K562 (cell line): Measurements from ENCODE around the gene SMOC2. TPM values are rescaled to one million over a fixed set of nuclear protein-coding genes. Genes with fewer than 3 reads are reported as not detected.

Experiments
- ARID3A ChIP-seq: IDR thresholded peaks from 2 replicates; pipeline ENCODE4 v1.6.1; 2012; ENCODE audit warnings: low read depth, low read length, improper control_type of control experiment, borderline replicate concordance
- E4F1 ChIP-seq: fragments of 250-450 bp; sonication (Bioruptor Pico); IDR thresholded peaks from 2 replicates; pipeline ENCODE4 v1.5.0; 2021; ENCODE audit warnings: mild to moderate bottlenecking, borderline replicate concordance
- HCFC1 ChIP-seq: IDR thresholded peaks from 2 replicates; pipeline ENCODE4 v1.6.1; 2012; ENCODE audit warnings: low read depth, low read length, improper control_type of control experiment
- MBD2 ChIP-seq: sonication (generic); IDR thresholded peaks from 2 replicates; pipeline ENCODE4 v1.6.1; 2016; ENCODE audit warnings: low read depth, borderline replicate concordance
- NFE2 ChIP-seq: IDR thresholded peaks from 2 replicates; pipeline ENCODE4 v1.6.1; 2014; ENCODE audit warnings: antibody characterized with exemption, low read depth
- NFRKB ChIP-seq: fragments of 450-650 bp; IDR thresholded peaks from 2 replicates; pipeline ENCODE4 v1.6.1; 2016; ENCODE audit warnings: low read depth
- PML ChIP-seq: IDR thresholded peaks from 2 replicates; pipeline ENCODE4 v1.6.1; 2012; ENCODE audit warnings: low read length, inconsistent platforms
- POU5F1 ChIP-seq: fragments of 150-350 bp; IDR thresholded peaks from 2 replicates; pipeline ENCODE4 v1.6.1; 2014; ENCODE audit warnings: borderline replicate concordance, low read length, low read depth, mild to moderate bottlenecking; ENCODE audit not compliant: partially characterized antibody
- REST ChIP-seq, 2 experiments: fragments of 450-650 bp; formaldehyde crosslinking in 1 of 2; IDR thresholded peaks; 2 replicates each; pipeline versions ENCODE4 v1.4.0 to v1.6.1; 2014 to 2020; ENCODE audit warnings: mild to moderate bottlenecking in 2 of 2, borderline replicate concordance in 1 of 2, low read depth in 1 of 2
- THRAP3 ChIP-seq: fragments of 450-650 bp; IDR thresholded peaks from 2 replicates; pipeline ENCODE4 v1.6.1; 2016; ENCODE audit warnings: mild to moderate bottlenecking, inconsistent platforms, borderline replicate concordance
- XRCC3 ChIP-seq: fragments of 450-650 bp; IDR thresholded peaks from 2 replicates; pipeline ENCODE4 v1.6.1; 2017; ENCODE audit warnings: mild to moderate bottlenecking, moderate library complexity
- ZNF134 ChIP-seq: fragments of 250-450 bp; sonication (Bioruptor Pico); conservative IDR thresholded peaks from 2 replicates; pipeline ENCODE4 v1.4.0; 2020
- polyA plus RNA-seq, 8 experiments: library from polyadenylated mRNA; depleted of rRNA in 4 of 8; stranded (reverse) in 5 of 8; unstranded in 3 of 8; fragments of >200 nt; fragmentation: Nextera tagmentation in 2 of 8; fragmentation: Illumina TruSeq in 1 of 8; extraction: Ambion mirVana in 2 of 8; extraction: Trizol in 1 of 8; gene quantifications; 2 replicates each; pipeline versions ENCODE4 v1.2.1 to v1.2.3, GENCODE V29; 2011 to 2014; ENCODE audit warnings: inconsistent platforms in 1 of 8, missing spikeins in 1 of 8
- total RNA-seq, 7 experiments: library from RNA; depleted of rRNA in 6 of 7; stranded (reverse); fragments of >200 nt in 6 of 7; fragmentation: Illumina TruSeq in 2 of 7; extraction: Trizol in 2 of 7; gene quantifications; 2 replicates each; pipeline versions ENCODE4 v1.2.1 to v1.2.3, GENCODE V29; 2011 to 2021; ENCODE audit warnings: low replicate concordance in 1 of 7

SMOC2 gene
- total and polyA plus RNA-seq, 9 of the 15 experiments (the other 6 are each of a cell fraction or from before 2014, with no cell fraction given) = 0.45 to 2.3 (median 1.1) TPM

GRCh38 chr6:168494726-168495125 lies 53.7 kb downstream of the SMOC2 start (continued):
- TF ChIP-seq REST (IDR thresholded peaks at IDR 0.05; ENCODE audit: borderline replicate concordance) (no peak), REST (CRISPR knock-in tag; IDR thresholded peaks at IDR 0.05; ENCODE audit: low read depth) (no peak), HCFC1 (no peak), XRCC3 (no peak), E4F1 (CRISPR knock-in tag) (no peak), NFRKB (no peak), POU5F1 (no peak), ARID3A (no peak), ZNF134 (CRISPR knock-in tag) (no peak), PML (no peak), MBD2 (no peak), THRAP3 (no peak), NFE2 (no peak)
